Left ventricle myocardium inferior (tissue), 1 donor: Measurements from ENCODE around the gene RNF144A. TPM values are rescaled to one million over a fixed set of nuclear protein-coding genes. Genes with fewer than 3 reads are reported as not detected.
A peak's percentile ranks its signal among the peaks of the same experiment; 100 is the strongest.

Experiments
- DNase-seq: peaks from one replicate; pipeline ENCODE4 v3.0.0-alpha.2; 2020
- H3K27ac ChIP-seq: fragments of 200-600 bp; replicated peaks from 2 replicates; pipeline ENCODE4 v1.8.0; 2021
- H3K27me3 ChIP-seq: fragments of 200-600 bp; 2 replicates; pipeline ENCODE4 v1.8.0; 2021; ENCODE audit warnings: low read depth
- H3K36me3 ChIP-seq: fragments of 200-600 bp; 2 replicates; pipeline ENCODE4 v1.8.0; 2021
- H3K4me1 ChIP-seq: fragments of 200-600 bp; 2 replicates; pipeline ENCODE4 v1.8.0; 2021
- H3K4me3 ChIP-seq: fragments of 200-600 bp; 2 replicates; pipeline ENCODE4 v1.8.0; 2021; ENCODE audit warnings: mild to moderate bottlenecking, moderate library complexity
- H3K9me3 ChIP-seq: fragments of 200-600 bp; replicated peaks from 2 replicates; pipeline ENCODE4 v1.8.0; 2021
- intact Hi-C: fragments of 100-400 bp; cut with micrococcal nuclease; formaldehyde crosslinking; loops from one replicate; pipeline ENCODE4 v1.11.0; 2022
- total RNA-seq: library from RNA; stranded (reverse); fragmentation: NEBNext Ultra II Directional; extraction: Animal tissue kit (Norgen Biotek cat#: 25700); gene quantifications from one replicate; pipeline ENCODE4 v1.2.1, GENCODE V29; 2021
- TF ChIP-seq, protein P1 (sequence below): fragments of 200-600 bp; IDR thresholded peaks from 2 replicates; pipeline ENCODE4 v1.8.0; 2021; ENCODE audit warnings: antibody characterized with exemption, mild to moderate bottlenecking, borderline replicate concordance
- donor health status: DM: no; HTN: yes; CAD: no; lungs with severe emphysema.

RNF144A gene
- total RNA-seq, 1 donor from 2014 or later, result 17.9 TPM

GRCh38 chr2:6924924-6925409, 7.8 kb downstream of the RNF144A start:
- TF ChIP-seq, protein P1, sequence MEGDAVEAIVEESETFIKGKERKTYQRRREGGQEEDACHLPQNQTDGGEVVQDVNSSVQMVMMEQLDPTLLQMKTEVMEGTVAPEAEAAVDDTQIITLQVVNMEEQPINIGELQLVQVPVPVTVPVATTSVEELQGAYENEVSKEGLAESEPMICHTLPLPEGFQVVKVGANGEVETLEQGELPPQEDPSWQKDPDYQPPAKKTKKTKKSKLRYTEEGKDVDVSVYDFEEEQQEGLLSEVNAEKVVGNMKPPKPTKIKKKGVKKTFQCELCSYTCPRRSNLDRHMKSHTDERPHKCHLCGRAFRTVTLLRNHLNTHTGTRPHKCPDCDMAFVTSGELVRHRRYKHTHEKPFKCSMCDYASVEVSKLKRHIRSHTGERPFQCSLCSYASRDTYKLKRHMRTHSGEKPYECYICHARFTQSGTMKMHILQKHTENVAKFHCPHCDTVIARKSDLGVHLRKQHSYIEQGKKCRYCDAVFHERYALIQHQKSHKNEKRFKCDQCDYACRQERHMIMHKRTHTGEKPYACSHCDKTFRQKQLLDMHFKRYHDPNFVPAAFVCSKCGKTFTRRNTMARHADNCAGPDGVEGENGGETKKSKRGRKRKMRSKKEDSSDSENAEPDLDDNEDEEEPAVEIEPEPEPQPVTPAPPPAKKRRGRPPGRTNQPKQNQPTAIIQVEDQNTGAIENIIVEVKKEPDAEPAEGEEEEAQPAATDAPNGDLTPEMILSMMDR, result no peak
- H3K4me1 ChIP-seq, result peaks cover 99% of the 10 kb centered on the region
- no peaks in the 10 kb centered on the region for H3K9me3 ChIP-seq
- H3K27ac ChIP-seq, result no peak overlapping the region
- no peak for DNase-seq
- no peak overlapping the region for H3K4me3 ChIP-seq
- no peaks in the 10 kb centered on the region for H3K36me3 ChIP-seq
- no peaks in the 10 kb centered on the region for H3K27me3 ChIP-seq
- intact Hi-C loops, result no loop called here

DNA sequence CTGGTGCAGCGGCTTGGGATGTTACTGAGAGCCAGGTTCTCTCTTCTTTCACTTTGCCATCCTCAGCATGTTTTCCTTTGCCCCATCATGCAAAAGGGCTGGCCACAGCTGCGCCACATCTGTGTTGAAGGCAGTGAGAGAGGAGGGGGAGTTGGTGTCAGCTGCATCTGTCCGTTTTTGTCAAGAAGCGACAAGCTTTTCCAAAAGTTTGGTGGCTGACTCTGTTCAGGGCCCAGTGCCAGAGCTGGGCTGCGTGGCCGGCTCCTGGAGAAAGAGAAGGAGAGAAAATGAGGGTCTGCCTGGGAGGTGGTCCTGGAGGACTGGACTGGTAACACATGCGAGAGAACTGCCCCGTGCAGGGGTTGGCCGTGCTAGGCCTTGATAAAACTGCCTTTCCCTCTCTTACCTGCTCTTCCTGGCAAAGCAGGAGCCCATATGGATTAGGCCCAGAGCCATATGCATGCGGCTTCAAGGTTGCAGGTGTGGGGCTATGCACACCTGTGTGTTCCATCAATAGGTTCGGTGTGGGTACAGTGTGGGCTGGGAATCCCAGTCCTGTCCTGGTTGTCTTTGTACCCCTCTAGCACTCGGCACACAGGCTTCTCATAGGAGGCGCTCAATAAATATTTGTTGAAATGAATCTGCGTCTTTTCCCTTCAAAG, 9.0 kb downstream of the RNF144A start:
- TF ChIP-seq, protein P1, result no peak
- Histone ChIP-seq H3K27me3 (no peaks in the 10 kb centered on the region), H3K27ac (no peak overlapping the region), H3K36me3 (no peaks in the 10 kb centered on the region), H3K4me3 (no peak overlapping the region), H3K4me1 (peaks cover 97% of the 10 kb centered on the region), H3K9me3 (no peaks in the 10 kb centered on the region)
- DNase-seq, result no peak
- intact Hi-C loops, result no loop called here

DNA sequence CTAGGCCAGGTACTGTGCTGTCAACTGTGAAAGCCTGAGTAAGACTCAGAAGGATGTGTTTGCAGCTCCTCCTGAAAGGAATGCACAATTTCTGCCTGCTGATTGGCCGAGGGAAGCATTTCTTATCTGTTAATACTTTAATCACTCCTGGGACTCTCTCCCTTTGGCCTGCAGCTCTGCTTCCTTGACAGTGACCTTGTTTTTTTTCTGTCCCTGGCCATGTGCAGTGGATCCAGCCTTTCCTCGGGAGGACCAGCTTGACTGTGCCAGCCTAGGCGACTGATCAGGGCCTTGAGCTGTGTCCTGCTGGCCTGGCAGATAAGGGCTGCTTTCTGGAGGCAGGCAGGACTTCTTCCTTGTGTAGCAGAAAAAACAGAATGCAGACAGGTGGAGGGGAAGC, 10.0 kb downstream of the RNF144A start:
- TF ChIP-seq, protein P1, result no peak
- Histone ChIP-seq H3K4me3 (no peak overlapping the region), H3K27ac (peak overlapping the region; percentile 72), H3K9me3 (no peaks in the 10 kb centered on the region), H3K36me3 (no peaks in the 10 kb centered on the region), H3K27me3 (no peaks in the 10 kb centered on the region), H3K4me1 (peaks cover 95% of the 10 kb centered on the region)
- no peak for DNase-seq
- intact Hi-C loops, result no loop called here

- Histone ChIP-seq H3K27ac (peak overlapping the region; percentile 72), H3K9me3 (no peaks in the 10 kb centered on the region), H3K4me1 (peaks cover 95% of the 10 kb centered on the region), H3K4me3 (no peak overlapping the region), H3K27me3 (no peaks in the 10 kb centered on the region), H3K36me3 (no peaks in the 10 kb centered on the region)
- TF ChIP-seq, protein P1, result no peak
- intact Hi-C loops, result no loop called here
- no peak for DNase-seq
These were observed 10.5 kb downstream of the RNF144A start for GRCh38 chr2:6927753-6928152.

DNA sequence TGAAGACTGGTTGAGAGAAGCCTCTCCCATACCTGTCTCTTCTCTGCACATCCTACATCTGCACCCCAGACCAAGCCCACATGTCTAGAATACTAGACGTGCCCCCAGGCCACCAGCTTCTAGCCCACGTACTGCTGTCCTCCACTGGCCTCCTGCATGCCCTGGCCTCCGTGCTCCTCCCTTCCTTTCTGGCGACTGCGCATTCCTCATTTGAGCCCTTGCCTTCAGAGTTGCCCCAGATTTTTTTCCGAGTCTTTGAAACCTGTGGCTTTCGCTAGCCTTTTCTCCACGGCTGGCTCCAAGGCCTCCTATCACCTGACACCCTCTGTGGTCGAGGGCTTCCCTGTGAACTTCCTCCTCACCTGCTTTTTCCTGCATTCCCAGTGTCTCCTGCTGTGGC, 11.2 kb downstream of the RNF144A start:
- H3K27ac ChIP-seq, result no peak overlapping the region
- H3K27me3 ChIP-seq, result no peaks in the 10 kb centered on the region
- no peaks in the 10 kb centered on the region for H3K9me3 ChIP-seq
- peaks cover 94% of the 10 kb centered on the region for H3K4me1 ChIP-seq
- TF ChIP-seq, protein P1, result no peak
- H3K36me3 ChIP-seq, result no peaks in the 10 kb centered on the region
- no peak overlapping the region for H3K4me3 ChIP-seq
- no peak for DNase-seq
- intact Hi-C loops, result no loop called here
